HEK293 (cell line): Measurements from ENCODE around the gene RBMS1.

ENCODE experiments used
- CTCF ChIA-PET: fragments of 350-600 bp; formaldehyde crosslinking; extraction: SDS; loops from one replicate; lab custom pipeline; 2021; ENCODE audit warnings: antibody characterized with exemption; lab: Yijun Ruan, JAX
- POLR2A ChIA-PET: fragments of 300-600 bp; formaldehyde crosslinking; extraction: SDS; loops from one replicate; lab custom pipeline; 2020; ENCODE audit warnings: antibody characterized with exemption, inconsistent platforms; lab: Yijun Ruan, JAX
- H3K27ac ChIP-seq: fragments of 200-500 bp; sonication (Bioruptor generic); 2 replicates; pipeline ENCODE4 v1.5.1; 2014; ENCODE audit warnings: low read depth, low read length, control low read depth, inconsistent platforms; ENCODE audit errors: extremely low read depth
- H3K36me3 ChIP-seq, 2 experiments: fragments of 200-500 bp in 1 of 2; sonication (Bioruptor generic) in 1 of 2; 1 replicate in 1 of 2; 2 replicates in 1 of 2; pipeline ENCODE4 v1.5.1; 2014 to 2017; ENCODE audit warnings: inconsistent platforms in 2 of 2, low read length in 2 of 2; ENCODE audit not compliant: control insufficient read depth in 2 of 2, insufficient read depth in 1 of 2
- H3K4me1 ChIP-seq: fragments of 200-500 bp; sonication (Bioruptor generic); 2 replicates; pipeline ENCODE4 v1.5.1; 2014; ENCODE audit warnings: mild to moderate bottlenecking, low read length, inconsistent platforms; ENCODE audit not compliant: control insufficient read depth, insufficient read depth
- H3K4me3 ChIP-seq: 2 replicates; pipeline ENCODE4 v1.5.1; 2011; ENCODE audit warnings: low read depth, mild to moderate bottlenecking, control low read depth, low read length, moderate library complexity
- H3K9me3 ChIP-seq: fragments of 200-500 bp; sonication (Bioruptor generic); 2 replicates; pipeline ENCODE4 v1.5.1; 2014; ENCODE audit warnings: low read depth, low read length, inconsistent platforms; ENCODE audit not compliant: control insufficient read depth, insufficient read depth
- GLIS1 ChIP-seq: fragments of 450-650 bp; formaldehyde crosslinking; IDR thresholded peaks from 2 replicates; pipeline ENCODE4 v1.5.1; 2016; ENCODE audit warnings: missing biosample characterization, missing genetic modification characterization
- OSR2 ChIP-seq: fragments of 450-650 bp; formaldehyde crosslinking; IDR thresholded peaks from 2 replicates; pipeline ENCODE4 v1.5.1; 2016; ENCODE audit warnings: missing biosample characterization, missing genetic modification characterization
- PRDM10 ChIP-seq: fragments of 450-650 bp; formaldehyde crosslinking; IDR thresholded peaks from 2 replicates; pipeline ENCODE4 v1.5.1; 2016; ENCODE audit warnings: missing biosample characterization, missing genetic modification characterization
- REPIN1 ChIP-seq: fragments of 450-650 bp; formaldehyde crosslinking; IDR thresholded peaks from 2 replicates; pipeline ENCODE4 v1.5.1; 2017; ENCODE audit warnings: missing biosample characterization, missing genetic modification characterization, low read depth
- REST ChIP-seq: fragments of 450-650 bp; formaldehyde crosslinking; IDR thresholded peaks from 2 replicates; pipeline ENCODE4 v1.5.1; 2016; ENCODE audit warnings: missing biosample characterization, missing genetic modification characterization
- ZBTB11 ChIP-seq: fragments of 450-650 bp; formaldehyde crosslinking; conservative IDR thresholded peaks from 2 replicates; pipeline ENCODE4 v1.5.1; 2016; ENCODE audit warnings: low read depth, missing biosample characterization, missing genetic modification characterization
- ZFHX2 ChIP-seq: fragments of 450-650 bp; formaldehyde crosslinking; conservative IDR thresholded peaks from 2 replicates; pipeline ENCODE4 v1.5.1; 2016; ENCODE audit warnings: missing biosample characterization, missing genetic modification characterization
- ZFP69B ChIP-seq: fragments of 450-650 bp; formaldehyde crosslinking; IDR thresholded peaks from 2 replicates; pipeline ENCODE4 v1.5.1; 2016; ENCODE audit warnings: missing biosample characterization, missing genetic modification characterization
- ZIC2 ChIP-seq: fragments of 450-650 bp; formaldehyde crosslinking; IDR thresholded peaks from 2 replicates; pipeline ENCODE4 v1.5.1; 2016; ENCODE audit warnings: missing biosample characterization, missing genetic modification characterization
- ZNF341 ChIP-seq: fragments of 450-650 bp; formaldehyde crosslinking; IDR thresholded peaks from 2 replicates; pipeline ENCODE4; 2016; ENCODE audit warnings: low read depth, missing biosample characterization, missing genetic modification characterization
- ZNF391 ChIP-seq: fragments of 450-650 bp; formaldehyde crosslinking; IDR thresholded peaks from 2 replicates; pipeline ENCODE4 v1.5.1; 2016; ENCODE audit warnings: low read depth, missing biosample characterization, missing genetic modification characterization, borderline replicate concordance
- ZNF558 ChIP-seq: fragments of 450-650 bp; formaldehyde crosslinking; IDR thresholded peaks from 2 replicates; pipeline ENCODE4 v1.5.1; 2016; ENCODE audit warnings: missing biosample characterization, missing genetic modification characterization
- ZNF621 ChIP-seq: fragments of 450-650 bp; formaldehyde crosslinking; IDR thresholded peaks from 2 replicates; pipeline ENCODE4 v1.5.1; 2017; ENCODE audit warnings: missing biosample characterization, missing genetic modification characterization
- ZNF660 ChIP-seq: fragments of 450-650 bp; IDR thresholded peaks from 2 replicates; pipeline ENCODE4 v1.5.1; 2018; ENCODE audit warnings: missing biosample characterization, mild to moderate bottlenecking, missing genetic modification characterization
- ZSCAN30 ChIP-seq: fragments of 450-650 bp; IDR thresholded peaks from 2 replicates; pipeline ENCODE4 v1.5.1; 2018; ENCODE audit warnings: missing biosample characterization, mild to moderate bottlenecking, missing genetic modification characterization, moderate library complexity

RBMS1 gene

GRCh38 chr2:160371251-160372009 is 122.2 kb downstream of the RBMS1 start:
- no peaks in the 10 kb centered on the region for H3K9me3 ChIP-seq
- ChIA-PET POLR2A (no interaction called here), CTCF (interaction anchor here (0.6 kb wide), 3 partner anchors 15 to 638 kb away, joined by 3 read pairs; no protein-coding TSS in a partner anchor)
- H3K27ac ChIP-seq: no peak overlapping the region
- H3K36me3 ChIP-seq: no peaks in the 10 kb centered on the region
- TF ChIP-seq ZNF391 (tag by site-specific recombination) (no peak), ZFHX2 (tag by site-specific recombination) (peak; percentile 28; the same call in 1 of the 2 replicates), ZNF660 (tag by site-specific recombination) (no peak), REST (tag by site-specific recombination) (0 out of 2 replicates have a peak, but pooled peaks have one; percentile 14), OSR2 (tag by site-specific recombination) (0 out of 2 replicates have a peak, but pooled peaks have one; percentile 6), PRDM10 (peak; percentile 85), REPIN1 (no peak), ZBTB11 (tag by site-specific recombination) (0 out of 2 replicates have a peak, but pooled peaks have one; percentile 24), ZNF341 (tag by site-specific recombination) (no peak), ZNF621 (tag by site-specific recombination) (no peak), ZIC2 (tag by site-specific recombination) (peak; percentile 34; the same call in 1 of the 2 replicates), GLIS1 (tag by site-specific recombination) (peak; percentile 43), ZSCAN30 (tag by site-specific recombination) (peak; percentile 81), ZFP69B (tag by site-specific recombination) (no peak), ZNF558 (tag by site-specific recombination) (no peak)
- H3K4me3 ChIP-seq: no peak overlapping the region
- H3K4me1 ChIP-seq: peaks cover 34% of the 10 kb centered on the region
